Muscle layer of colon (tissue), 2 donors: ENCODE measurements around the gene OGFRL1.

Experiments
- H3K27ac ChIP-seq: one replicate; pipeline ENCODE4 v1.7.0; 2013; ENCODE audit warnings: low read depth, mild to moderate bottlenecking, low read length, moderate library complexity
- H3K27me3 ChIP-seq, 2 donors: one replicate each; pipeline ENCODE4 v1.7.0; 2013; ENCODE audit warnings: low read length in 2 of 2, mild to moderate bottlenecking in 2 of 2; ENCODE audit not compliant: insufficient read depth in 2 of 2, control insufficient read depth in 1 of 2
- H3K36me3 ChIP-seq: one replicate; pipeline ENCODE4 v1.7.0; 2013; ENCODE audit warnings: mild to moderate bottlenecking, low read length; ENCODE audit not compliant: insufficient read depth
- H3K4me1 ChIP-seq: one replicate; pipeline ENCODE4 v1.7.0; 2013; ENCODE audit warnings: mild to moderate bottlenecking, low read length; ENCODE audit not compliant: insufficient read depth
- H3K4me3 ChIP-seq, 2 donors: one replicate each; pipeline ENCODE4 v1.7.0; 2013; ENCODE audit warnings: low read length in 2 of 2, low read depth in 1 of 2, mild to moderate bottlenecking in 1 of 2, moderate library complexity in 1 of 2
- H3K9ac ChIP-seq: one replicate; pipeline ENCODE4 v1.7.0; 2013; ENCODE audit warnings: low read length
- H3K9me3 ChIP-seq: one replicate; pipeline ENCODE4 v1.7.0; 2013; ENCODE audit warnings: mild to moderate bottlenecking, low read length
- donor health status: abdominal sarcoma.
- donor health status: Adenocarcinoma of cecum.

The OGFRL1 gene

DNA sequence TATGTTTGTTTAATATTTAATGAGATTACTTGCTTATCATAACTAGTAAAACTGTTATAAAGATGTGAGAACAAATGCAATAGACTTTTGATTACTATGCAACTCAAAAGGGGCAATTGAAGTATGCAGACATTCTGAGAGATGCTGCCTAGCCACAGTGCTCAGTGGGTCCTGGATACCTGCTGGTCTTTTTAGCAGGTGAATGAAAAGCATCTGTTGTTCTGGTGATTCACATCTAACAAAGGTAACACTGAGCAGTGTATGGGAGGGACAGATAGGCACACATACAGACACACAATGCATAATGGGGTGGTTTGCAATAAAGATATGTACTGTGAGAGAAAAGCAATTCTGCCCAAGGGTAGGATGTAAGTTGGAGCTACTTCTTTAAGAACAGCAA lies 46.9 kb downstream of the OGFRL1 start:
- Histone ChIP-seq H3K9ac (no peak overlapping the region), H3K27ac (no peak overlapping the region), H3K36me3 (no peaks in the 10 kb centered on the region), H3K4me1 (no peaks in the 10 kb centered on the region), H3K27me3 (no peaks in the 10 kb centered on the region), H3K9me3 (no peaks in the 10 kb centered on the region), H3K4me3 (no peak overlapping the region)

DNA sequence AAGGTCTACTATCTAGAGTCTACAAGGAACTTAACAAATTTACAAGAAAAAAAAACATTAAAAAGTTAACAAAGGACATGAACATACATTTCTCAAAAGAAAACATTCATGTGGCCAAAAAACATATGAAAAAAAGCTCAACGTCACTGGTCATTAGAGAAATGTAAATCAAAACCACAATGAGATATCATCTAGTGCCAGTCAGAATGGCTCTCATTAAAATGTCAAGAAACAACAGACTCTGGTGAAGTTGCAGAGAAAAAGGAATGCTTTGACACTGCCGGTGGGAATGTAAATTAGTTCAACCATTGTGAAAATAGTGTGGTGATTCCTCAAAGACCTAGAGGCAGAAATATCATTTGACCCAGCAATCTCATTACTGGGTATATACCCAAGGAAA lies 48.3 kb downstream of the OGFRL1 start:
- H3K4me3 ChIP-seq: no peak overlapping the region
- H3K27me3 ChIP-seq: no peaks in the 10 kb centered on the region
- no peaks in the 10 kb centered on the region for H3K36me3 ChIP-seq
- H3K9me3 ChIP-seq: no peaks in the 10 kb centered on the region
- H3K9ac ChIP-seq: no peak overlapping the region
- no peaks in the 10 kb centered on the region for H3K4me1 ChIP-seq
- H3K27ac ChIP-seq: no peak overlapping the region

DNA sequence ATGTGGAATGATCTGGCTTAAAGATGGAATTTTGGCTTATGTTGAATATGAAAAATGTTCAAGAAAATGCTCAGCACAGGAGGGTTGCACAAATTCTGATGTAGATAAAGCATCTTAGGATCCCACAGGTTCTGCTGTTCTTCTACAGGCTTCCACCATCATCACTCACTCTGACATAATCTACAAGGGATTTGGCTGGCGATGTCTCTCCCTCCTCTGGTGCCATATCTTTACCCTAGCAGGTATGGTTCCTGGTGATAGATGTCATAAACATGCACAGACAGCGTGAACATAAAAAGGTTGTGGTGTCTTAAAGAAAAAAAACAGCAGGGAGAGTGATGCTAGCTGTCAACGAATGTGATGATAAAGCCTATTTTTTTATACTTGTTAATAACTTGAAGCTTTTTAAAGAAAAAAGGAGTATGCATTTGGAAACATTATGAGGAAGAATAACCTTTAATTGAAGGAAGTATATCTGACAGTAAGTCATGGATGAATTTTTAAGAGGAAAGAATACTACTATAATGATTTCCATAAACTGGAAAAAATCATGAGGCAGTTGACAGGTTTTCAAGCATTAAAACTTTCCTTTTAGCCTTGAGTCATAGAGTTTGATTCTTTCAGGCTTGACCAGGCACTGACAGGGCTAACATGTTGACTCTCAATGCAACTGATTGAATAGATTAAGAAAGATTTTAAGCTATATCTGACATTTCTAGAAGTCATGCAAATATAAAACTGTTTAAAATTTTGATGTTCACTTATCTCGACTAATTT lies 50.1 kb downstream of the OGFRL1 start:
- H3K4me1 ChIP-seq: no peaks in the 10 kb centered on the region
- H3K27me3 ChIP-seq: no peaks in the 10 kb centered on the region
- no peak overlapping the region for H3K4me3 ChIP-seq
- no peaks in the 10 kb centered on the region for H3K9me3 ChIP-seq
- no peaks in the 10 kb centered on the region for H3K36me3 ChIP-seq
- H3K9ac ChIP-seq: no peak overlapping the region
- H3K27ac ChIP-seq: no peak overlapping the region

DNA sequence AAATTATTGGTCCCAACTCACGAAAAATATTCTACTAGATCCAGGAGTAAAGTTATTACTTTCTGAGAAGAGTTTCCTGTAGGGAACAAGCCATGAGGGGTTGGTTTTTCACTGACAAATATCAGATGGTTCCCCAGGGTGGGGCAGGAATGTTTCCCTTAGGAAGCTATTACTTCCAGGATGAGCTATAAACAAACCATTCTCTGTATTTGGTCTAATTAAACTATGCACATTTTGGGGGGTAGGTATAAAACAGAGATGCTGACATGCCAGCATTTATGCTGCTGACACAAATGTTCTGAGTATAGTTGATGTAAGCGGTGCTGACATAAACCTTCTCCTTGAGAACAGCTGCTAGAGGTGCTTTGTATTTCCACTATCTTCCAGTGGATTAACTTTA lies 54.2 kb downstream of the OGFRL1 start:
- H3K27me3 ChIP-seq: no peaks in the 10 kb centered on the region
- H3K4me3 ChIP-seq: no peak overlapping the region
- no peaks in the 10 kb centered on the region for H3K4me1 ChIP-seq
- no peaks in the 10 kb centered on the region for H3K36me3 ChIP-seq
- H3K9ac ChIP-seq: no peak overlapping the region
- no peak overlapping the region for H3K27ac ChIP-seq
- H3K9me3 ChIP-seq: no peaks in the 10 kb centered on the region

DNA sequence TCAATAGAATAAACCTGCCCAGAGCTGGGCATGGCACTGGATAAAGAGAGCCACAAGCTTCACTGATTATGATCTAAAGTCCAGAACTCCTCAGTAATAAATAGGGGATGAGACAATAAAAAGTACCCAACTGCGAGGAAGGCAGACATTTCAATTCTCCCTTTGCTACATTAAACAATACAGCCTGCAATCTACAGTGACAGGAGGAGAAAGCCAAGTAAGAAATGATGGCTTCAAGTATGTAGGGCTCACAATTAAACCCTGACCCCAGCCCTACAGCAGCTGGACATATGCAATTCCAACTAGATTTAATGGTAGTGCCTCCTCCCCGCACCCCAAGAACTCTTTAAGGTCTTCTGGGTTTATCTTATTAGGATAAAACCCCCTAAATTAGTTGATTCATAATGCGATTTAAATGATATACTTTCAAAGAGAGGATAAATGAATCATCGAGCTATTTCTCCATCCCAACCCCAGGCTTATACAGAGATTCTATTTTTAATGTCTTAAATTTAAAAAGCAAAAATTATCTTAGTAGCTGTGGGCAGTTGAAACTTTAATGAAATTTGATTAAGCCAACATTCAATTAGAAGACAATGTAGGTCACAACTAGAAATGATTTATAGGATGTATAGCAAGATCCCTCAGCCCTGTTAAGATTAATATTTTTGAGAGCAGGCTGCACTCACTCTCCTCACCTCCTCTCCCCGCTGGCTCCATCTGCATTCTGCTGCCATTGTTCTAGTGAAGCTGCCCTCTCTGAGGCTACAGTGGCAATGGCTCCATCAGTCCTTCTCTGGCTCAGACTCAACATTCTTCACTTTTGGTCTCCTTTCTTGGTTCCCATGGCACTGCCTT lies 57.1 kb downstream of the OGFRL1 start:
- Histone ChIP-seq H3K27ac (no peak overlapping the region), H3K36me3 (no peaks in the 10 kb centered on the region), H3K4me1 (peaks cover 9% of the 10 kb centered on the region), H3K9me3 (no peaks in the 10 kb centered on the region), H3K9ac (no peak overlapping the region), H3K27me3 (no peaks in the 10 kb centered on the region), H3K4me3 (no peak overlapping the region)

DNA sequence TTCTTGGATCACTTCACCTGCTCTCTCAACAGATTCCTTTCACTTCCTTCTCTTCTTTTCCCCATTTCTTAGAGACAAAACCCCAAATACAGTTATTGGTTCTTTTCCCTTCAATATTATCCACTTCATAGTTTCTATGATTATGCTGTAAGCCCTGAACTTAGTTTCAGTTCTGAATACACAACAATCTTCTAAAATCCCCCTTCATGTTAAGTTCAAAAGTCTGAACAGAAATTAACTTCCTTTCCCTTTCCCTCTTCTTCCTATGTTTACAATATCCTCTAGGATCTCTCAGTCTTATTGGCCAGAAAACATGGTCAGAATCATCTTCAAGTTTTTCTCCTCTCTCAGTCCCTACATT lies 57.7 kb downstream of the OGFRL1 start:
- Histone ChIP-seq H3K27me3 (no peaks in the 10 kb centered on the region), H3K4me3 (no peak overlapping the region), H3K36me3 (no peaks in the 10 kb centered on the region), H3K4me1 (peaks cover 15% of the 10 kb centered on the region), H3K9ac (no peak overlapping the region), H3K9me3 (no peaks in the 10 kb centered on the region), H3K27ac (no peak overlapping the region)

DNA sequence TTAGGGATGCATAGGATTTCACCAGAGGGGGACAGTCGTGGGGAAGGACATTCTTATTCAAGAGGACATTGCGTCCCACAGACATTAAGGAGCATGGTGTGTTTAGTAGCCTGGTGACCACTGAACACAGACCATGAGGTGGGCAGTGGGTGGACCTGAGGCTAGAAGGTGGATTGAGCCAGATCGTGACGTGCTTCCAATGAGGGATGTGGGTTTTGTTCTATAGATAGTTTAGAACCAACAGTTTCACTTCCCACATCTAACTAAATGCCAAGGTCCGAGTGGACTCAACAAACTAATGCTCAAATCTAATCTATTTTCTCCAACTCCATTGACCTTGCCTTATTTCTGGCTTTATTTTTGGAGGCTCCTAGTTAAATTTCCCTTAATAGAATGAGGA lies 58.5 kb downstream of the OGFRL1 start:
- Histone ChIP-seq H3K4me3 (no peak overlapping the region), H3K9ac (no peak overlapping the region), H3K36me3 (no peaks in the 10 kb centered on the region), H3K27me3 (no peaks in the 10 kb centered on the region), H3K4me1 (peaks cover 15% of the 10 kb centered on the region), H3K9me3 (no peaks in the 10 kb centered on the region), H3K27ac (no peak overlapping the region)

DNA sequence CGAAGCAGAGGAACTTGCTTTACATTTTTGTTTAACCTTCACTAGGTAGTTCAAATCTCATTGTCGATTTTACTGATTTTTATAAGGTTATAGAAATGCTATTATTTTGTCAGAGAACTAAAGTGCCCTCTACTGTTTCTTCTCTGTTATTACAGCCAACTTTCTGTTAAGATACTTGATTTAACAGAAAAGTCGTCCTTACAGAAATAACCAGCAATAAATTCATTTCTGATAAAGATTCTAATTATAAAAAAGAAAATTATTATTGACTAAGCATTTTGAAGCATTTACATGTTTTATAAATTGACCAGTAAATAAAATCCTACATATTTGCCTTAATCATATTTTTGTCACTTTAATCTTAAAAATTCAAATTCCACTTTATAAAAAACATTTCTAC lies 60.8 kb downstream of the OGFRL1 start:
- Histone ChIP-seq H3K36me3 (no peaks in the 10 kb centered on the region), H3K9ac (no peak overlapping the region), H3K27ac (no peak overlapping the region), H3K27me3 (no peaks in the 10 kb centered on the region), H3K4me3 (no peak overlapping the region), H3K4me1 (peaks cover 15% of the 10 kb centered on the region), H3K9me3 (no peaks in the 10 kb centered on the region)

DNA sequence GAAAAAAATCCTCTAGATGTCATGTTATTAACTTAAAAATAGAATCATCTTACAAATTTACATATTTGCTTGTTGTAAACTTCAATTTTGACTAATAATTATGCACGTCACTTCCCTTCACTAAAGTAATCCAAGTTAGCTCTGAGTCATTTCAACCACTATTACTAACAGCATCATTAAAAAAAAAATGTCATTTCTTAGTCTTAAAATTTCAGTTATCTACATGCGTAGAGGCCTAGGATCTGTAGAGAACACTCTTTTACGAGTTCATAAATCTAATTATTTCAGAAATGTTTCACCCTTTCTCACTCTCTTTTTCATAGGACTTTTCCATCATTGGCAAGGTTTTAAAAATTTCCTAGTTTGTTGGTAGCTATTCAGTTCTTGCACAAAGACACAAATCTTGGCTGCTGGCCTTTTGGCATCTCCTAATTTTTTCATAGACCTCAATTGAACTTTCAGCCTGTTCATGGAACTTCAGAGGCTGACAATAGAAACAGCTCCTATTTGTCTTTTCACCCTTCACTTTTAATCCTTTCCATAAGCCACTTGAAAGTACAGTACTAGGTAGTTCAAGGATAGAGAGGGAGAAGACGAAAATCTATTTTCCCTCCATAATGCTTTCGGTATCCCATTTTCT lies 61.5 kb downstream of the OGFRL1 start:
- no peak overlapping the region for H3K4me3 ChIP-seq
- H3K9me3 ChIP-seq: no peaks in the 10 kb centered on the region
- peaks cover 15% of the 10 kb centered on the region for H3K4me1 ChIP-seq
- H3K27ac ChIP-seq: peak overlapping the region; percentile 48
- no peaks in the 10 kb centered on the region for H3K27me3 ChIP-seq
- no peaks in the 10 kb centered on the region for H3K36me3 ChIP-seq
- no peak overlapping the region for H3K9ac ChIP-seq

DNA sequence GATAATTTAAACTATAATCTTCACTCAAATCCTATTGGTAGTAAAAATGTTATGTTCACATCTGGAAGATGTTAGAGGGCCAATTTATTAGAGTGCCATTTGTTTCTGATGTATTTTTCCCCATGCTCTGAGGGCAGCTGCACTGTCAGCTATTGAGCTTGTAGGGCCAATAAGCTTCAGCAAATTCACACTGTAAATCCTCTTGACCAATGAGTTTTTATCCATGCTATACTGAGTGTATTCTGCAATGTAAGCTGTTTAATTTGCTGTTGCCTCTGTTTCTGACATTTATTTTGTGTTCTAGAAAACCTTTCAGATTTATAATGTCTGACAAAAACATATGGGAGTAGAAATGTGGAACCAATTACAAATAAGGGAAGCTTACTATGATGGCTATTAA lies 62.6 kb downstream of the OGFRL1 start:
- Histone ChIP-seq H3K27ac (peak overlapping the region; percentile 48), H3K9ac (no peak overlapping the region), H3K9me3 (no peaks in the 10 kb centered on the region), H3K36me3 (no peaks in the 10 kb centered on the region), H3K4me3 (no peak overlapping the region), H3K27me3 (no peaks in the 10 kb centered on the region), H3K4me1 (peaks cover 15% of the 10 kb centered on the region)
